ENCODE results near the gene FBXO17.

The FBXO17 gene

GRCh38 chr19:38900743-38901190 lies 74.8 kb downstream of the FBXO17 start:
- H3K9me3 ChIP-seq (ENCODE audit: control extremely low read depth in 1 of 5, control insufficient read depth in 4 of 5, insufficient read depth in 2 of 5, low read depth in 1 of 5, low read length in 4 of 5), result no peaks in the 10 kb centered on the region
- POLR2A ChIA-PET, result interaction anchor here (0.6 to 0.7 kb wide), 2 partner anchors 26 to 52 kb away, joined by 3 to 8 read pairs; no protein-coding TSS in a partner anchor
- H3K27ac ChIP-seq (ENCODE audit: insufficient read depth in 1 of 2, low read depth in 1 of 2, low read length in 2 of 2, poor library complexity in 1 of 2, severe bottlenecking in 2 of 2), result peak overlapping the region; percentile 88 to 96
- H3K4me1 ChIP-seq (ENCODE audit: control extremely low read depth in 1 of 4, control insufficient read depth in 4 of 4, insufficient read depth in 4 of 4, low read length in 3 of 4), result peaks cover 0 to 23% (median 15%) of the 10 kb centered on the region in 4 experiments
- no peak for DNase-seq
- H3K27me3 ChIP-seq (replicated peaks in 2 of 5; ENCODE audit: control insufficient read depth in 4 of 5, insufficient read depth in 5 of 5, low read length in 4 of 5), result no peaks in the 10 kb centered on the region
- peaks cover 2 to 18% (median 14%) of the 10 kb centered on the region in 4 experiments for H3K36me3 ChIP-seq (ENCODE audit: control insufficient read depth in 4 of 4, insufficient read depth in 4 of 4, low read length in 3 of 4)
- H3K4me3 ChIP-seq (ENCODE audit: control insufficient read depth in 1 of 7, extremely low read depth in 1 of 7, insufficient read depth in 4 of 7, low read depth in 2 of 7, low read length in 6 of 7), result peak overlapping the region in 6 of 7 experiments; percentile 4 to 95 (median 84)
- CTCF ChIA-PET, result interaction anchor here (0.9 to 1.4 kb wide), 5 partner anchors 11 to 54 kb away, joined by 3 read pairs; partner anchors contain the start of genes CCER2, MRPS12 and SARS2
- 33% methylated on average over 1 of the region's 3 CpGs for WGBS (ENCODE audit: insufficient coverage)

GRCh38 chr19:38900202-38900629 lies 75.3 kb downstream of the FBXO17 start:
- no peaks in the 10 kb centered on the region for H3K27me3 ChIP-seq (replicated peaks in 2 of 5; ENCODE audit: control insufficient read depth in 4 of 5, insufficient read depth in 5 of 5, low read length in 4 of 5)
- DNase-seq, result peak in 1 of 3 donors; percentile 30
- H3K9me3 ChIP-seq (ENCODE audit: control extremely low read depth in 1 of 5, control insufficient read depth in 4 of 5, insufficient read depth in 2 of 5, low read depth in 1 of 5, low read length in 4 of 5), result no peaks in the 10 kb centered on the region
- H3K4me3 ChIP-seq (ENCODE audit: control insufficient read depth in 1 of 7, extremely low read depth in 1 of 7, insufficient read depth in 4 of 7, low read depth in 2 of 7, low read length in 6 of 7), result peak overlapping the region; percentile 60 to 95 (median 82)
- ChIA-PET POLR2A (interaction anchor here (0.6 to 1.1 kb wide), 5 partner anchors 27 to 170 kb away, joined by 3 to 5 read pairs (median 3); partner anchors contain the start of gene ECH1), CTCF (interaction anchor here (0.6 to 1.4 kb wide), 6 partner anchors 12 to 53 kb away, joined by 3 read pairs; partner anchors contain the start of genes CCER2, MRPS12 and SARS2)
- H3K36me3 ChIP-seq (ENCODE audit: control insufficient read depth in 4 of 4, insufficient read depth in 4 of 4, low read length in 3 of 4), result peaks cover 2 to 13% (median 9%) of the 10 kb centered on the region in 4 experiments
- H3K4me1 ChIP-seq (ENCODE audit: control extremely low read depth in 1 of 4, control insufficient read depth in 4 of 4, insufficient read depth in 4 of 4, low read length in 3 of 4), result peaks cover 0 to 26% (median 18%) of the 10 kb centered on the region in 4 experiments
- 0% methylated on average over 7 of the region's 8 CpGs for WGBS (ENCODE audit: insufficient coverage)
- peak overlapping the region; percentile 88 to 96 for H3K27ac ChIP-seq (ENCODE audit: insufficient read depth in 1 of 2, low read depth in 1 of 2, low read length in 2 of 2, poor library complexity in 1 of 2, severe bottlenecking in 2 of 2)

- Histone ChIP-seq H3K36me3 (ENCODE audit: control insufficient read depth in 4 of 4, insufficient read depth in 4 of 4, low read length in 3 of 4) (peaks cover 2 to 7% (median 7%) of the 10 kb centered on the region in 4 experiments), H3K27ac (ENCODE audit: insufficient read depth in 1 of 2, low read depth in 1 of 2, low read length in 2 of 2, poor library complexity in 1 of 2, severe bottlenecking in 2 of 2) (peak within 1 kb of the TSS; percentile 88 to 96), H3K27me3 (replicated peaks in 2 of 5; ENCODE audit: control insufficient read depth in 4 of 5, insufficient read depth in 5 of 5, low read length in 4 of 5) (no peaks in the 10 kb centered on the region), H3K4me3 (ENCODE audit: control insufficient read depth in 1 of 7, extremely low read depth in 1 of 7, insufficient read depth in 4 of 7, low read depth in 2 of 7, low read length in 6 of 7) (peak within 1 kb of the TSS; percentile 60 to 95 (median 83)), H3K4me1 (ENCODE audit: control extremely low read depth in 1 of 4, control insufficient read depth in 4 of 4, insufficient read depth in 4 of 4, low read length in 3 of 4) (peaks cover 0 to 31% (median 24%) of the 10 kb centered on the region in 4 experiments), H3K9me3 (ENCODE audit: control extremely low read depth in 1 of 5, control insufficient read depth in 4 of 5, insufficient read depth in 2 of 5, low read depth in 1 of 5, low read length in 4 of 5) (no peaks in the 10 kb centered on the region)
- ChIA-PET CTCF (interaction anchor here (0.6 to 1.4 kb wide), 3 partner anchors 31 to 53 kb away, joined by 3 read pairs; partner anchors contain the start of genes MRPS12 and SARS2), POLR2A (interaction anchor here (0.6 to 1.1 kb wide), 4 partner anchors 48 to 169 kb away, joined by 3 to 5 read pairs (median 4); partner anchors contain the start of gene ECH1)
- DNase-seq, result peak; percentile 100
- WGBS (ENCODE audit: insufficient coverage), result under 1% methylated on average over 63 of the region's 64 CpGs
These were observed 75.9 kb downstream of the FBXO17 start, which contains the start of the genes NFKBIB and SIRT2 for GRCh38 chr19:38899447-38900201. Gene NFKBIB (plus strand): TSS chr19:38899969. CDS start chr19:38900033, 64 bp downstream. Gene SIRT2 (minus strand): TSS chr19:38899618. CDS start chr19:38899521, 97 bp downstream.

- WGBS (ENCODE audit: insufficient coverage), result 4% methylated on average over 21 of the region's 25 CpGs
- no peak for DNase-seq
- H3K36me3 ChIP-seq (ENCODE audit: control insufficient read depth in 4 of 4, insufficient read depth in 4 of 4, low read length in 3 of 4), result no peaks in the 10 kb centered on the region
- ChIA-PET POLR2A (interaction anchor here (1.1 kb wide), 1 partner anchor 50 kb away, joined by 3 read pairs; no protein-coding TSS in a partner anchor), CTCF (no interaction called here)
- peak overlapping the region; percentile 50 to 95 (median 83) for H3K4me3 ChIP-seq (ENCODE audit: control insufficient read depth in 1 of 7, extremely low read depth in 1 of 7, insufficient read depth in 4 of 7, low read depth in 2 of 7, low read length in 6 of 7)
- no peaks in the 10 kb centered on the region for H3K9me3 ChIP-seq (ENCODE audit: control extremely low read depth in 1 of 5, control insufficient read depth in 4 of 5, insufficient read depth in 2 of 5, low read depth in 1 of 5, low read length in 4 of 5)
- H3K27me3 ChIP-seq (replicated peaks in 2 of 5; ENCODE audit: control insufficient read depth in 4 of 5, insufficient read depth in 5 of 5, low read length in 4 of 5), result no peaks in the 10 kb centered on the region
- H3K27ac ChIP-seq (ENCODE audit: insufficient read depth in 1 of 2, low read depth in 1 of 2, low read length in 2 of 2, poor library complexity in 1 of 2, severe bottlenecking in 2 of 2), result peak overlapping the region; percentile 64 to 96
- H3K4me1 ChIP-seq (ENCODE audit: control extremely low read depth in 1 of 4, control insufficient read depth in 4 of 4, insufficient read depth in 4 of 4, low read length in 3 of 4), result peaks cover 0 to 32% (median 25%) of the 10 kb centered on the region in 4 experiments
These were observed 76.6 kb downstream of the FBXO17 start for GRCh38 chr19:38898788-38899446.

- WGBS (ENCODE audit: insufficient coverage), result 43% methylated on average over 9 of the region's 9 CpGs
- H3K36me3 ChIP-seq (ENCODE audit: control insufficient read depth in 4 of 4, insufficient read depth in 4 of 4, low read length in 3 of 4), result peaks cover 0 to 14% (median 8%) of the 10 kb centered on the region in 4 experiments
- H3K27ac ChIP-seq (ENCODE audit: insufficient read depth in 1 of 2, low read depth in 1 of 2, low read length in 2 of 2, poor library complexity in 1 of 2, severe bottlenecking in 2 of 2), result peak overlapping the region in 1 of 2 experiments; percentile 43
- no peak for DNase-seq
- H3K4me1 ChIP-seq (ENCODE audit: control extremely low read depth in 1 of 4, control insufficient read depth in 4 of 4, insufficient read depth in 4 of 4, low read length in 3 of 4), result peaks cover 0 to 25% (median 20%) of the 10 kb centered on the region in 4 experiments
- ChIA-PET CTCF (interaction anchor here (1.2 to 1.7 kb wide), 3 partner anchors 24 to 35 kb away, joined by 3 to 5 read pairs (median 3); partner anchors contain the start of genes MRPS12 and SARS2), POLR2A (interaction anchor here (0.7 kb wide), 1 partner anchor 723 kb away, joined by 7 read pairs; no protein-coding TSS in a partner anchor)
- H3K4me3 ChIP-seq (ENCODE audit: control insufficient read depth in 1 of 7, extremely low read depth in 1 of 7, insufficient read depth in 4 of 7, low read depth in 2 of 7, low read length in 6 of 7), result no peak overlapping the region
- no peaks in the 10 kb centered on the region for H3K27me3 ChIP-seq (replicated peaks in 2 of 5; ENCODE audit: control insufficient read depth in 4 of 5, insufficient read depth in 5 of 5, low read length in 4 of 5)
- no peaks in the 10 kb centered on the region for H3K9me3 ChIP-seq (ENCODE audit: control extremely low read depth in 1 of 5, control insufficient read depth in 4 of 5, insufficient read depth in 2 of 5, low read depth in 1 of 5, low read length in 4 of 5)
These were observed 80.6 kb downstream of the FBXO17 start for GRCh38 chr19:38894968-38895367.

DNA sequence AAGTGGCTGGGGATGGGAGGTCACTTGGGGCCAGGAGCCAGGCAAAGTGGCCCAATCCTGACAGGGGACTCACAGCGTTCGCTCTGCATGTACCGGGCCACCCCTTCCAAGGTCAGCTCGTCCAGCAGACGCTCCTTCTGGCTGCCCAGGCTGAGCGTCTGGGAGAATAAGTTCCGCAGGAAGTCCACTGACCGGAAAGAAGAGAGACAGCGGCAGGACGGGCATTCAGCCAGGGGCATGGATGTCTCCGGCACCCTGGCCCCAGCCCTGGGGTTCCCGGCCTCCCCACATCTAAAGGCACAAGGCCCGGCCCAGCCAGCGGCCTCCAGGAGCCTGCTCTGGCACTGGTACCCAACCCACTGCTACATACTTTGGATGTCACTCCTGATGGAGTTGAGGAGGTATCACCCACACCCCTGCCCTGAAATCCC lies 82.2 kb downstream of the FBXO17 start:
- H3K27ac ChIP-seq (ENCODE audit: insufficient read depth in 1 of 2, low read depth in 1 of 2, low read length in 2 of 2, poor library complexity in 1 of 2, severe bottlenecking in 2 of 2), result no peak overlapping the region
- CTCF ChIA-PET, result interaction anchor here (1.0 kb wide), 1 partner anchor 24 kb away, joined by 3 read pairs; no protein-coding TSS in a partner anchor
- WGBS (ENCODE audit: insufficient coverage), result 98% methylated on average over 11 of the region's 14 CpGs

More for the DNA sequence above, 82.2 kb downstream of the FBXO17 start:
- POLR2A ChIA-PET, result interaction anchor here (0.6 kb wide), 1 partner anchor 51 kb away, joined by 3 read pairs; no protein-coding TSS in a partner anchor
- no peaks in the 10 kb centered on the region for H3K9me3 ChIP-seq (ENCODE audit: control extremely low read depth in 1 of 5, control insufficient read depth in 4 of 5, insufficient read depth in 2 of 5, low read depth in 1 of 5, low read length in 4 of 5)
- H3K36me3 ChIP-seq (ENCODE audit: control insufficient read depth in 4 of 4, insufficient read depth in 4 of 4, low read length in 3 of 4), result peaks cover 2 to 29% (median 21%) of the 10 kb centered on the region in 4 experiments
- no peak overlapping the region for H3K4me3 ChIP-seq (ENCODE audit: control insufficient read depth in 1 of 7, extremely low read depth in 1 of 7, insufficient read depth in 4 of 7, low read depth in 2 of 7, low read length in 6 of 7)
- DNase-seq, result no peak
- H3K27me3 ChIP-seq (replicated peaks in 2 of 5; ENCODE audit: control insufficient read depth in 4 of 5, insufficient read depth in 5 of 5, low read length in 4 of 5), result no peaks in the 10 kb centered on the region
- peaks cover 0 to 16% (median 11%) of the 10 kb centered on the region in 4 experiments for H3K4me1 ChIP-seq (ENCODE audit: control extremely low read depth in 1 of 4, control insufficient read depth in 4 of 4, insufficient read depth in 4 of 4, low read length in 3 of 4)
